Mesodermal cell (in vitro differentiated cells): ENCODE measurements around the gene PHIP.

Experiments
- H3K27ac ChIP-seq: 2 replicates; pipeline ENCODE4 v1.7.0; 2013; ENCODE audit warnings: mild to moderate bottlenecking, low read depth, low read length, moderate library complexity; ENCODE audit not compliant: severe bottlenecking
- H3K36me3 ChIP-seq: 2 replicates; pipeline ENCODE4 v1.7.1; 2013; ENCODE audit warnings: mild to moderate bottlenecking, low read length, moderate library complexity; ENCODE audit not compliant: control insufficient read depth, insufficient read depth
- H3K4me1 ChIP-seq: one replicate; pipeline ENCODE4 v1.7.1; 2013; ENCODE audit warnings: mild to moderate bottlenecking, low read length; ENCODE audit not compliant: insufficient read depth, control insufficient read depth, poor library complexity, severe bottlenecking
- H3K4me3 ChIP-seq: 2 replicates; pipeline ENCODE4 v1.7.0; 2013; ENCODE audit warnings: low read length, control low read depth, mild to moderate bottlenecking; ENCODE audit not compliant: insufficient read depth, poor library complexity, severe bottlenecking; ENCODE audit errors: extremely low read depth
- H3K9me3 ChIP-seq: 2 replicates; pipeline ENCODE4 v1.7.1; 2013; ENCODE audit warnings: mild to moderate bottlenecking, low read length, moderate library complexity; ENCODE audit not compliant: control insufficient read depth
- WGBS, 2 experiments: methylation state at CpG; one replicate each; pipeline ENCODE4 v1.1.5; 2013; ENCODE audit warnings: missing lambda C conversion rate in 2 of 2; ENCODE audit not compliant: insufficient coverage in 2 of 2; 5-methylcytosine and 5-hydroxymethylcytosine counted together

Gene PHIP

GRCh38 chr6:79011940-79012339 is 66.1 kb downstream of the PHIP start:
- Histone ChIP-seq H3K4me3 (no peak overlapping the region), H3K9me3 (no peaks in the 10 kb centered on the region), H3K27ac (no peak overlapping the region), H3K36me3 (peaks cover 18% of the 10 kb centered on the region), H3K4me1 (no peaks in the 10 kb centered on the region)

DNA sequence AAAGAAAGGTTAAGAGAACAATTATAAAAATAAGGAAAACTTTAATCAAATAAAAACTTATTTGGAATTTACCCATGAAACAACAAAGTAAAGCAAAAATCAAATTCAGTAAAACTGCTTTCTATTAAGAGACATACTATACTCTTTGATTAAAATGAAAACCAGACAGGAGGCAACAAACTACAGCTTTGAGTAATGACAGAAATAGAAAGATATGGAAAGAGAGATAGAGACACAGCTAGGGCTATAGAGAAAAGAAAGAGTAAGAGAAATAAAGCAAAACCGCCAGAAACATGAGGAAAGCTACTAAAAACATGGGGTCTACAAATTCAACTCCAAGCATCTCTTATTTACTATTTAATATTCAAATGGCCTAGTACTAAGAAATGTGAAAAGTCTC is 67.6 kb downstream of the PHIP start:
- WGBS, 2 experiments, result no CpG with 5 or more reads among the region's 1 CpG
- peaks cover 10% of the 10 kb centered on the region for H3K36me3 ChIP-seq
- H3K4me3 ChIP-seq, result no peak overlapping the region
- no peaks in the 10 kb centered on the region for H3K9me3 ChIP-seq
- H3K27ac ChIP-seq, result no peak overlapping the region
- no peaks in the 10 kb centered on the region for H3K4me1 ChIP-seq

DNA sequence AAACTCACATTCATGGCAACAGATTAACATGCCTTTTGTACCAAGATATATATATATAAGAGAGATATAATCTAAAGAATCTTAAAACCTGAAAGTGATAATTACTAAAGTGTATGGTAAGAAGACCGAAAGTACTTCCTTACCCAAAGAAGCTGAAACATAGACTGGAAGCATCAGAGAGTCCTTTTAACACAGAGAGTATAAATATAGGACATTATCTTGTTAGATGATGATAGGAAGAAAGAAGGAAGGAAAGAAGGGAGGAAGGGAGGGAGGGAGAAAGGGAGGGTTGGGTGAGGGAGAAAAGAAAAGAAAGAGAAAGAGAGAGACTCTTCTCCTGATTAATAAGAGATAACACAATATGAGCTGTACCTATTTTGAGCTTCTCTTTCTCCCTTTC is 68.2 kb downstream of the PHIP start:
- no CpG with 5 or more reads among the region's 1 CpG for WGBS, 2 experiments
- H3K4me3 ChIP-seq, result no peak overlapping the region
- no peaks in the 10 kb centered on the region for H3K4me1 ChIP-seq
- peaks cover 4% of the 10 kb centered on the region for H3K36me3 ChIP-seq
- H3K9me3 ChIP-seq, result no peaks in the 10 kb centered on the region
- H3K27ac ChIP-seq, result no peak overlapping the region

DNA sequence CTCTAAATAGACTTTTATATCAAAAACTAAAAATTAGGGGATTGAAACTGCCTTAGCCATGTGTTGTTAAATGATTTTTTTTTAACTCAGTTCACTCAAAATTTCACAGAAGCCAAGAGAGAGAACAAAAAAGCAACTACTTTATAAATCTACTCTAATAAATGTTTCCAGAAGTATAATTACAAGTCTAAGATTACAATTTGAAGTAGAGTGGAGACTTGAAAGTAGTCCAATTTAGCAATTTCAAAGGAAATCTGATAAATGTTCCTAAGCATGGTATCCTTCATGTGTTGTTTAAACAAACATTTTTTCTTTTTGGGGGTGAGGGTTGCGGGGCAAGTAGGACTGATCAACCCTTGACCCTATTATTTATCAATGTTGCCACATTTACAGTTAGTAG is 72.6 kb downstream of the PHIP start:
- WGBS, 2 experiments, result no CpG with 5 or more reads among the region's 1 CpG
- H3K36me3 ChIP-seq, result peaks cover 33% of the 10 kb centered on the region

DNA sequence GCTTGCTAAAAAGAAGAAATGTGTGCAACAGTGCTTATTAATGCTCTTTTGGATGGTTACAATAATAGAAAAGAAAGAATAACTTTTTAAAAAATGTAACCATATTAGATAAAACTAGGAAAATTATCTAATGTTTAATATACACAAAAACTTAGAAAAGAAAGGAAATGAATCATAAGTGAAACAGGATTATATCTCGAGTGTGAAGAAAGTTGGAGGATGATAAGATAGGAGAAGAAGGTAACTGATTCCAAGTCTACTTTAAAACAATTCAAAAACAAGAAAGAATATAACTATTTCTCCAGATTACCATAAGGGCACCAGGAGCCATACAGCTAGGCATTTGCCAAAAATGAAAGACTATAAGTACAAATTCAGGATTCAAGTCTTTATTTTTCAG is 73.0 kb downstream of the PHIP start:
- Histone ChIP-seq H3K9me3 (no peaks in the 10 kb centered on the region), H3K4me3 (no peak overlapping the region), H3K27ac (no peak overlapping the region), H3K4me1 (no peaks in the 10 kb centered on the region), H3K36me3 (peaks cover 38% of the 10 kb centered on the region)
- no CpG with 5 or more reads among the region's 1 CpG for WGBS, 2 experiments

More for the DNA sequence above, 72.6 kb downstream of the PHIP start:
- no peaks in the 10 kb centered on the region for H3K9me3 ChIP-seq
- H3K27ac ChIP-seq, result no peak overlapping the region
- H3K4me3 ChIP-seq, result no peak overlapping the region
- H3K4me1 ChIP-seq, result no peaks in the 10 kb centered on the region

- no peaks in the 10 kb centered on the region for H3K4me1 ChIP-seq
- H3K9me3 ChIP-seq, result no peaks in the 10 kb centered on the region
- peaks cover 39% of the 10 kb centered on the region for H3K36me3 ChIP-seq
- WGBS, 2 experiments, result 80 to 100% methylated on average over 1 of the region's 2 CpGs
- no peak overlapping the region for H3K27ac ChIP-seq
- H3K4me3 ChIP-seq, result no peak overlapping the region
Measured at GRCh38 chr6:79004239-79004638, 73.8 kb downstream of the PHIP start.

- WGBS, 2 experiments, result no CpG with 5 or more reads among the region's 1 CpG
- H3K36me3 ChIP-seq, result peaks cover 53% of the 10 kb centered on the region
Measured at GRCh38 chr6:79001415-79001814, 76.6 kb downstream of the PHIP start.

DNA sequence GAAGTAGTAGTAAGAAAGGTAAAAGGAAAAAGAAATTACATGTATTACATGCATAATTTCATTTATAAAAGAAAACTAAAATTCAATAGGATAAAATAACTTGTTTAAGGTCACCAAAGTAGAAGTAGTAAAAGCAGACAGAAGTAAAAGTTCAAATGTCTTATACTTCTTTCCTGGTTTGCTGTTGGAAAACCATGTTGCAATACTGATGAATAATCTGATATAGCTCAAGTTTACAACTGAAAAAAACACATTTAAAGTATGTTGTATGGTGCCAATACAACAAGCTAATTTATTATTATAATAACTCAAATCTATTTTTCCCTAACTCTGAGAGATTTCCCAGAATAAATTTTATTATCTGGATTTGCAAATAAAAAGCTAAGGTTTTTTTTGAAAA is 78.3 kb downstream of the PHIP start:
- H3K36me3 ChIP-seq, result peaks cover 67% of the 10 kb centered on the region
- H3K27ac ChIP-seq, result no peak overlapping the region
- no peaks in the 10 kb centered on the region for H3K4me1 ChIP-seq
- no peaks in the 10 kb centered on the region for H3K9me3 ChIP-seq
- no peak overlapping the region for H3K4me3 ChIP-seq

More at GRCh38 chr6:79001415-79001814, 76.6 kb downstream of the PHIP start:
- no peaks in the 10 kb centered on the region for H3K4me1 ChIP-seq
- H3K27ac ChIP-seq, result no peak overlapping the region
- H3K9me3 ChIP-seq, result no peaks in the 10 kb centered on the region
- no peak overlapping the region for H3K4me3 ChIP-seq

DNA sequence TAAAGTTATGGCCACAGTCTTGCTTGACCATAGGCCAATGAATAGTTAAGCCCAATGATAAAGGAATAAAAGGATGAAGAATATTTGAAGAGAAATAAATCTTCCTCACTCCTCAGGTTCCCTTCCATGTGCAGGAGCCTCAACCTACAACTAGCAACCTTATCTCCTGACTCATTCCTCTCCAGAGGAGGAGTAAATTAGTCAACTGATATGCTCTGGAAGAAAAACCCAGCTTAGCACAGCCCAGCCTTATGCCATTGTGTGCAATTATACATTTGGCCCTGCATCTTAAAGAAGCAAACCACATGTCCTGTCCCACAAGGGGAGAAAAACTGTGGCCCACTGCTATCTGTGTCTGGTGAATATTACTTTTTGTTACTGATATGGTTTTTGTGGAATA is 82.1 kb downstream of the PHIP start:
- H3K4me1 ChIP-seq, result no peaks in the 10 kb centered on the region
- peaks cover 6% of the 10 kb centered on the region for H3K9me3 ChIP-seq
- H3K36me3 ChIP-seq, result peaks cover 73% of the 10 kb centered on the region
- no peak overlapping the region for H3K4me3 ChIP-seq
- H3K27ac ChIP-seq, result no peak overlapping the region

- Histone ChIP-seq H3K9me3 (peaks cover 6% of the 10 kb centered on the region), H3K4me1 (no peaks in the 10 kb centered on the region), H3K36me3 (peaks cover 71% of the 10 kb centered on the region), H3K27ac (no peak overlapping the region), H3K4me3 (no peak overlapping the region)
- WGBS, 2 experiments, result 80 to 100% methylated on average over 1 of the region's 1 CpG
Measured at GRCh38 chr6:78995346-78995745, 82.7 kb downstream of the PHIP start.

DNA sequence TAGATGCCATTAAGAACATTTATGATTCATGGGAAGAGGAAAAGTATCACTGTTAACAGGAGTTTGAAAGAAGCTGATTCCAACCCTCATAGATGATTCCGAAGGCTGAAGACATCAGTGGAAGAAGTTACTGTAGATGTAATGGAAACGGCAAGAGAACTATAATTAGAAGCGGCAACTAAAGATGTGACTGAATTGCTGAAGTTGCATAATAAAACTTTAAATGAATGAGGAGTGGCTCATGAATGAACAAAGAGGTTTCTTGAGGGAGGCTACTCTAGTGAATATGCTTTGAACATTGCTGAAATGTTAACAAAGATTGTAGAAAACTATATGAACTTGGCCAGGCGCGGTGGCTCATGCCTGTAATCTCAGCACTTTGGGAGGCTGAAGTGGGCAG is 84.1 kb downstream of the PHIP start:
- Histone ChIP-seq H3K4me3 (no peak overlapping the region), H3K9me3 (peaks cover 6% of the 10 kb centered on the region), H3K36me3 (peaks cover 69% of the 10 kb centered on the region), H3K27ac (no peak overlapping the region), H3K4me1 (no peaks in the 10 kb centered on the region)
- 100% methylated on average over 3 of the region's 5 CpGs for WGBS, 2 experiments

- H3K36me3 ChIP-seq, result peaks cover 62% of the 10 kb centered on the region
Measured at GRCh38 chr6:78989191-78989590, 88.9 kb downstream of the PHIP start.

More at GRCh38 chr6:78989191-78989590, 88.9 kb downstream of the PHIP start:
- Histone ChIP-seq H3K4me3 (no peak overlapping the region), H3K9me3 (peaks cover 6% of the 10 kb centered on the region), H3K27ac (no peak overlapping the region), H3K4me1 (no peaks in the 10 kb centered on the region)
- no CpG with 5 or more reads among the region's 2 CpGs for WGBS, 2 experiments
